ENCODE measurements around the gene CDC5L. TPM values are rescaled to one million over a fixed set of nuclear protein-coding genes. Genes with fewer than 3 reads are reported as not detected.
A peak's percentile ranks its signal among the peaks of the same experiment; 100 is the strongest.
"Not testable (repeated sequence)": the region's sequence is repeated elsewhere in the genome, so short reads cannot be mapped to it uniquely, and the experiment has no call there.

Gene CDC5L
- total RNA-seq, 1 donor from 2014 or later: 18.8 TPM

GRCh38 chr6:44415449-44415848 is 27.9 kb downstream of the CDC5L start:
- DNase-seq (ENCODE audit: low spot score): no peak

DNA sequence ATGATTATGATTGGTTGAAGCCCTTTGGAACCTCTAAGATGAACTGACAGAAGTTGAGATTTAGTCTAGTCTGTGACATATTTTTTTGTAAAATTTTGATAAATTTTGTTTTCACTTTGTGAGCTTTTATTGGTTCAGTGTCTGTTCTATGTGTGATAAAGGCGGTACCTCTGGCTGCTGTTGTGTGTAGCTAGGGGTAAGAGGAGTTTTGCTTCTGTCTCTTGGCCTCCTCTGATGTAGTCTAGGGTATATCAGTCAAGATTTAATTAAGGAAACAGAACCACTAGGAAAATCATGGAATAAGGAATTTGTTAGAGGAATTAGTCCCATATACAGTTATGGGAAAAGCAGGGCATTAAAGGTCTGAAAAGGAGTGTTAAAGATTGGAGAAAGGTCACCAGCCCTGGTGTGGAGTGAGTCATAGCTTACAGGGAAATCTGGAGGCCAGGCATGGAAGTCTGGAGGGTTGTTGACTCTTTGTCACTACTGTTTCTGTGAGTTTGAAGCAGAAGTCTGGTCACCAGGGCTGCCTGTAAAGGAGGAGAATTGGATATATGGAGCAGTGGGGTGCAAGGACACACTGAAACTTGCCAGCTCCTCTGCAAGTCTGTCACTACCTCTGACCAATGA is 28.5 kb downstream of the CDC5L start:
- no peak for DNase-seq (ENCODE audit: low spot score)

- no peak for DNase-seq (ENCODE audit: low spot score)
Observed at GRCh38 chr6:44422531-44422930, 35.0 kb downstream of the CDC5L start.

DNA sequence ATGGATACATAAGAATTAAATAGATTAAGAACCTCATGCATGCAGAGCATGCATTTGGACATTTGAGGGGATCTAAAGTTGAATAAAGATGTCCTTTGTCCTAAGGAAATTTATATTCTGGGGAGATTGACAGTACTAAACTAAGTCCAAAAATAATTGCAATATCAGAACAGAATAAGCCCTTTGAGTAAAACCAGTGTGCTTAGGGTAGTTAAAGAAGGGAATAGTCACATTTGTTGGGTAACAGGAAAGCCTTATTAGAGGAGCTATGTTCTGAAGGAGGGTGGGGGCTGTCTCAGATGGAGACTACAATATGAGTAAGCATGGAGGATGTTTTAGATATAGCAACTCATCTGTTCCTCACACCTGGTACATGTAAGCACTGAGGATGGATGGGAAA is 35.8 kb downstream of the CDC5L start:
- DNase-seq (ENCODE audit: low spot score): no peak

GRCh38 chr6:44425951-44426350 is 38.4 kb downstream of the CDC5L start:
- no peak for DNase-seq (ENCODE audit: low spot score)

- DNase-seq (ENCODE audit: low spot score): no peak
Observed at GRCh38 chr6:44428682-44429081, 41.2 kb downstream of the CDC5L start.

GRCh38 chr6:44430326-44430725 is 42.8 kb downstream of the CDC5L start:
- DNase-seq (ENCODE audit: low spot score): no peak

DNA sequence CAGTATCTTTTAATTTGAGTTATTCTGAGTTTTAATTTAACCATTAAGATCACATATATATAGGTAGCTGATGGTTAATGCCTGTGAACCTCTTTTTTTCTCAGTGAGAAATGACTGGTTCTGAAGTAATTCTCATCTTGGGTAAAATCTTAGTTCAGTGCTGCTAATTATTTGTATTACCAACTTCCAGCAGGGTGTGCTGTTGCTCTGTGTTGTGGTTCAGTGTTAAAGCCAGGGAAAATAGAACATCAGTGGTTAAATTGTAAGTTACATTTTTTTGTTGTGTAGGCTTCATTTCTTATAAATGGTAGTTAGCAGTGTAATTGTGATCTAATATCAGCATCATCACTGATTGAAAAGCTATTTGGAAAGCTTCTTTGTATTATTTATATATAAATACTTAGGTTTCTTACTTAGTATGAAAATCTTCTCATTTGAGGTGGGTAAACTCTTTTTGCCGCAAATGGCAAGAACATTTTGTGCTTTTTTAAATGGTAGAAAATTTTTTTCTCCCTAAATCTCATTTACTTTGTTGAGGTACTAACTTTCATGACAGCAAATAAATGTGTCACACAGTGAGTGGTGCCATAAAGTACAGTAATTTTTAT is 43.7 kb downstream of the CDC5L start:
- DNase-seq (ENCODE audit: low spot score): peak; percentile 28

- DNase-seq (ENCODE audit: low spot score): no peak
Observed at GRCh38 chr6:44432227-44432626, 44.7 kb downstream of the CDC5L start.

DNA sequence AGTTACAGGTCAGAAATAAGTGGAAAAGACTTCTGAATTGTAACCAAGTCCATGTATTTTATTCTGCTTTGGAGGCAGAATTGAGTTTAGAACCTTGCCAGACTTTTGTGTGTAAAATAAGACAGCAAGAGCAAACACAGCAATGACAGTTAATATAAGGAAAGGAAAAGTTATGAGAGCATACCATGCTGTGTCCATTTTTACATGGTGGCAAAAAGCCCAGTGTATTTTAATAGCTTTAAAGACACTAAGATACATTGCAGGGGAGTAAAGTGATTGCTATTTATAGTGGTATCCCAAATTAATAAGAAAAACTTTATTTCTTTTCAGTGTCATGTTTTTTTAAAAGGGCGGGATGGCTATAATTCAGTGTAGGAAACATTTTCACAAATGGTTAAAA is 45.2 kb downstream of the CDC5L start:
- no peak for DNase-seq (ENCODE audit: low spot score)

GRCh38 chr6:44435500-44435899 is 48.0 kb downstream of the CDC5L start:
- no peak for DNase-seq (ENCODE audit: low spot score)

DNA sequence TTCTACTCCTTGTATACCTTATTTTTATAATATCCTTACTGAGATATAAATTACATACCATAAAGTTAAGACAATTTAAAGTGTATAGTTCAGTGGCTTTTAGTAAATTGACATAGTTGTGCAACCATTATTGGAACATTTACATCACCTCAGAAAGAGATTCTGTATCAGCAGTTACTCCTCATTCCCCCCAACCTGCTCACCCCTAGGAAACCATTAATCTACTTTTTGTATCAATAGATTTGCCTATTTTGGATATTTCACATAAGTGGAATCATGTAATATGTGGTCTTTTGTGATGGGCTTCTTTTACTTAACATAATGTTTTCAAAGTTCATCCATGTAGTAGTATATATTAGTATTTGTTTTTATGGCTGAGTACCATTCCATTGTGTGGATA is 51.3 kb downstream of the CDC5L start:
- no peak for DNase-seq (ENCODE audit: low spot score)

DNA sequence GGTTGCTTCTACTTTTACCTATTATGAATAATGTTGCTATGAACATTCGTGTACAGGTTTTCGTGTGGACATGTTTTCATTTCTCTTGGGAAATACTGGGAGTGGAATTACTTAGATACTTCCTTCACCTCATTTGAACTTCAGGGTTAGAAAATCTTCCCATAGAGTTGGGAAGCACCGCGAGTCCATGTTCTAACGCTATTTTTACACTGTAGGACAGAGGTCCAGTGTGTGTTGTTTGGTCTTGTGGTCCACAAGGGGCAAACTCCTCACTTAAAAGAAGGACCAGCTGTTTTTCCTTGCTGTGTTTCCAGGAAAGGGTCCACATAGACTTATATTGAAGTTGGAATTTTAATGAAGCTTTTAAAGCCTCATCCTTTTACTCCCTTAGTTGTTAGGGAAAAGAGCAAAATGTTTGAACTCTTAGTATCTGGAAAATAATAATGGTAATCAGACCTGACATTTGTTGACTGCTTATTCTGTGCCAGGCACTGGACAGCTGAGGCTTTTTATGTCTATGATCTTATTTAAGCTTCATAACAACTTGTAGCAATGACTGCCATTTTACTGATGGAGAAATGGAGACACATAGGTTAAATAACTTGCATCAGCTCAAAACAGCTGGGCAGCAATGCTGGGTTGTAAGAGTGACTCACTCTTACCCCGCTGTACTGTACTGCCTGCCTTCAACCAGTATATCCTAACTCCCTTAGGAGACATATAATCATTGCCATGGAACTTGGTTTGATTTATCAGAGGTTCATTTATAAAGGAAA is 52.0 kb downstream of the CDC5L start:
- DNase-seq (ENCODE audit: low spot score): no peak

DNA sequence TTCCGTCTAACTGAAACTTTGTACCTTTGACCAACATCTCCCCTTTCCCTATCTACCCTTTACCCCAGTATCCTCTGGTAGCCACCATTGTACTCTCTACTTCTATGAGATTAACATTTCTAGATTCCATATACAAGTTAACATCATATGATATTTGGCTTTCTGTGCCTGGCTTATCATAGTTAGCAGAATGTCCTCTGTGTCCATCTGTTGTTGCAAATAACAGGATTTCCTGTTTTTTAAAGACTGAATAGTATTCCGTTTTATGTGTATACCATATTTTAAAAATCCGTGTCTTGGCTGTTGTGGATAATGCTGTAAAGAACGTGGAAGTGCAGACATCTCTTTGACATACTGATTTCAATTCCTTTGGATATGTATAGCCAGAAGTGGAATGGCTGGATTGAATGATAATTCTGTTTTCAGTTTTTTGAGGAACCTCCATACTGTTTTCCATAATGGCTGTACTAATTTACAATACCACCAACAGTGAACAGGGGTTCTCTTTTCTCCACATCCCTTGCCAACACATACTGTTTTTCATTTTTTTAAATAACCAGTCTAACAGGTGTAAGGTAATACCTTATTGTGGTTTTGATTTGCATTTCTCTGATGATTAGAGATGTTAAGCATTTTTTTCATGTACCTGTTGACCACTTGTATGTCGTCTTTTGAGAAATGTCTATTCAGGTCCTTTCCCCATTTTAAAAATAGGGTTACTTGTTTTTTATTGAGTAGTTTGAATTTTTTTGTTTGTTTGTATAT is 53.8 kb downstream of the CDC5L start:
- no peak for DNase-seq (ENCODE audit: low spot score)

DNA sequence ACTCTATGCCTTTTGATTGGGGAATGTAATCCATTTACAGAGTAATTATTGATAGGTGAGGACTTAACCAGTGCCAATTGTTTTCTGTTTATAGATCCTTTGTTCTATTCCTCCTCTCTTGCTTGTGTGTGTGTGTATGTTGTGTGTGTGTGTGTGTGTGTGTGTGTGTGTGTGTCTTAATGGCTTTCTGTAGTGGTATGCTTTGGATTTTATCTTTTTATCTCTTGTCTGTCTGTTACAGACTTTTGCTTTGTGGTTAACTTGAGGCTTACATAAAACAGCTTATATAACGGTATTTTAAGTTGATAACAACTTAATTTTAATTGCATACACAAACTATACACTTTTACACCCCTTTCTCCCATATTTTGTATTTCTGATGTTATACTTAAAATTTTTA is 54.7 kb downstream of the CDC5L start:
- DNase-seq (ENCODE audit: low spot score): no peak

- DNase-seq (ENCODE audit: low spot score): no peak
Observed at GRCh38 chr6:44442833-44443444, 55.4 kb downstream of the CDC5L start.

DNA sequence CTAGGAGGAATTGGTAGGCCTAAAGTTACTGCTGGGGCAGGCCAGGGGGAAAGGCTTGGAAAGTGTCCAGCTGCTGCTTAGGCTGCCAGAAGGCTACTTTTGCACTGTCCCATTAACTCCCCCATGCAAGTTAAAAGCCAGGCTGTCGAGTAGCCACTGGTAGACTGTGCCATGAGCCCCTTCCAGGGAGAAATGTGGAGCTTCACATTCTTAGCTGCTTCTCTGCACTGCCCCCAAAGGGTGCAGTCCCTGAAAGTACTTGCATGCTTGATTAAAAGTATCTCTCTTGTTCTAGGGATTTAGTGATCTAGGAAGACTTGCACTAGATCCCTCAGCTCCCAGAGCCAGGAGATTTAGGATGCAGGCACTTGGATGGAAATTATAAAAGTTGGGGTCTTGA is 57.3 kb downstream of the CDC5L start:
- DNase-seq (ENCODE audit: low spot score): no peak

- no peak for DNase-seq (ENCODE audit: low spot score)
Observed at GRCh38 chr6:44446626-44447300, 59.3 kb downstream of the CDC5L start.

GRCh38 chr6:44449181-44449580 is 61.7 kb downstream of the CDC5L start:
- not testable (repeated sequence) for DNase-seq (ENCODE audit: low spot score)

GRCh38 chr6:44451803-44452695 is 64.5 kb downstream of the CDC5L start:
- DNase-seq (ENCODE audit: low spot score): no peak

Data from mucosa of gallbladder (tissue), 1 donor.